ENCODE measurements around the gene WBP11.

Gene WBP11

GRCh38 chr12:14824012-14824634 lies 20.8 kb upstream of the WBP11 start:
- DNase-seq (ENCODE audit: low read depth): no peak

DNA sequence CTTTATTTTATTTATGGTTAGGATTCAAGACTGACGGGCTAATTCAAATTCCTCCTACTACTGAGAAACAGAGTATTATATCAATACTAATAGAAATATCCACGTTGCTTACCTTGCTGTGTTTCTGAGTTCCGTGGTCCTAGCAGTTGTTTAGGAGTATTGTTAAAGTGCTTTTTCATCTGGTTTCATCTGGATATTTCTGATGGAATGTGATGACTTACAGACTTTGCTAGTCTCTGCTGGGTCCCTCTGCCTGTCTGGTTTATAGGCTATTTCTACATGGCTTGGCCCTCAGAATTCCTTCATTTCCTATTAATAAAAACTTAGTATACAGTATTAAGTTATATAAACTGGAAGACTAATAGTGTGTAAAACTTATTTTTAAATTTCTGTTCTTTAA lies 10.7 kb upstream of the WBP11 start, which contains the start of gene SMCO3:
TSS of gene SMCO3 (minus strand) at position 169 of the 400 bp plus-strand sequence. CDS start 7,502 bp downstream, outside the sequence.
- no peak for DNase-seq (ENCODE audit: low read depth)

GRCh38 chr12:14811486-14811885 lies 8.2 kb upstream of the WBP11 start:
- no peak for DNase-seq (ENCODE audit: low read depth)

DNA sequence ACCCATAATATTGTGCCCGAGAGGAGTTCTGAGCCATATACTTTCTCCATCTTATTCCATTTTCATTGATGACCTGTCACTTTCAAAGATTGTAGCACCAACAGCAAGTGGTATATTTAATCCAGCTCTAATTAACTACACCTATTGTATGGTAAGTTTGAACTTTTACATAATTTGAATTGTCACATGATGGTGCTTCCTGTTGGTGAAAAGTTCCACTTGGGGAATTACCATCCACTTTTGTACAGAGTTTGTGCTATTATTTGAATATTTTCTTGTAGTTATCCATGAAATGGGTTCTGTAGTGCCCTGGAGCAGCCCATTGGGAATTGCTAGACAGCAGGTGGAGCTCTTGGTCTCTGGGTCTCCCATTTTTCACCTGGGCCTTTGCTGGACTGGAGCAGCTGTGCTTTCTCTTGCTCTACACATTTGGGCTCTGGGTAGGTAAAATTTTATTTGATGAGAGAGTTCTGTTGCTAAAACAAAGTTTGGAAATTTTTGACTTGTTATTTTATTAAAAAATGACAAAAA lies 7.7 kb upstream of the WBP11 start:
- no peak for DNase-seq (ENCODE audit: low read depth)

GRCh38 chr12:14810167-14810952 lies 7.1 kb upstream of the WBP11 start:
- no peak for DNase-seq (ENCODE audit: low read depth)

- no peak for DNase-seq (ENCODE audit: low read depth)
These were observed 517 bp upstream of the WBP11 start for GRCh38 chr12:14803830-14804160.

GRCh38 chr12:14802721-14803010 lies 612 bp downstream of the WBP11 start:
- DNase-seq (ENCODE audit: low read depth): no peak

DNA sequence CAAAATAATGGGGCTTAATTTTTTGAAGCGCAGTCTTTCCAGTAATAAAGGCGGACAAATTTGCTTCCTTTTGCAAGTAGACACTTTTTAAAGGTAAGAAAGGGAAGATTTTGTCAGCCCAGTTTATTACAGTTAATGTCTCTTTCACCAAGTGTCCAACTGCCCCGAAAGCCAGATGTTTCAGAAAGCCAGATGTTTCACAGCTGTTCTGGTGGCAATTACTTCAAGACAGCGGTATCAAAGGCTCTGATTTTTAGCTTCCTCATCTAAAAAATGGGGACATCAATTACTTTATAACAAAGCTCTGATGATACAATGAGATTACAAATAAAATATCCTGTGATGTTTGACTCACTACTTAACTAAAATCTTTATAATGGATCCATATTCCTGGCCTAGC lies 1.0 kb downstream of the WBP11 start:
- DNase-seq (ENCODE audit: low read depth): no peak

GRCh38 chr12:14795028-14795448 lies 8.2 kb downstream of the WBP11 start:
- no peak for DNase-seq (ENCODE audit: low read depth)

DNA sequence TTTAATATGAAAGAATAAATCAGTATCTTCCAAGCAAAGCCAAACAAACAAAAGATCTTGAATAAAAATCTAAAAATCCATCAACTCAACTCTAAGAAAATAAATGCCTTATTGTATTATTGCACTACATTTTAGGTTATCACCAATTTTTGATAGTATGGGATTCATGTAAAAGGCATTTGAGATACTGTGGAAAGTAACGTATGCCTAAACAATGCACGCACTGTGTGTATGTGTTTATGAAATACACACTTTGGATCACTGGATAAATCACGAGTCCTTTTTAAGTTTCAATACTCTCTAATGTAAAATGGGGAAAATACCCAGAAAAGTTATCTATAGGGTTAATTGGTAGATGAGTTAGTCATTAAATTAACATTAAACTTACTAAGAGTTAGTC lies 17.7 kb downstream of the WBP11 start:
- no peak for DNase-seq (ENCODE audit: low read depth)

DNA sequence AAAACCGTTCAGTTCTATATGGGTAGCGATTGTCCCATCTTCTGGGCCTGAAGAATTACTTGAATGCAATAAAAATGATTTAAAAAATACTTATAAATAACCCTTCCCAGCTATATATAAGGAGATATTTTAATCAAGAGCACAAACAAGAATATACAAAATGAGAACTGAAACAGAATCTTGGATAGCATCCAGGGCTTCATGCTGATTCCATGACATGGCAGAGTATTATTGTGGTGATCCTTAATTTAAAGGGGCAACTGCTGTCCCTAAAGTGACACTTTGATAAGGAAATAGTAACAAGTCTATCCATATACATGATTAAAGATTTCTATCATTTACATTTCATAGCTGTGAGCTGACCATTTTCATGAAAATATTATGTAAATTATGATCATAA lies 18.8 kb downstream of the WBP11 start:
- no peak for DNase-seq (ENCODE audit: low read depth)

DNA sequence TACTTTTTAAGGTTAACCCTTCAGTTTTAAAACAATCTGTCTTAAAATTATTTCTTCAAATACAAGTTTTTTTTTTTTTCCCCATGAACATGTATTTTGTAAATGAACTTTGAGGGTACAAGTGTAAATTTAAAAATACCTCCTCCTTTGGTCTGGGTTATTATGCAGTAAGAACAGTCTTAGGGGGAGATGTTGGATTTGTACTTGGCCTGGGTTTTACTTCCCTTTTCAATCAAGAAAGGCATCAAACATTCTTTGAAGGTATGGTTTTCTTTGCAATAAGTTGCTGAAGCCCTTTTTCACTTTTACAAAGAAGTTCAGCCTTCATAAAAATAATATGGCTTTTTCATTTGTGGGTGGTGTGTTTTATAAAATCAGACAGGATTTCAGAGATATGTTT lies 20.5 kb downstream of the WBP11 start:
- no peak for DNase-seq (ENCODE audit: low read depth)

- DNase-seq (ENCODE audit: low read depth): no peak
These were observed 21.7 kb downstream of the WBP11 start for GRCh38 chr12:14781563-14781962.

- no peak for DNase-seq (ENCODE audit: low read depth)
These were observed 22.4 kb downstream of the WBP11 start for GRCh38 chr12:14780859-14781258.

DNA sequence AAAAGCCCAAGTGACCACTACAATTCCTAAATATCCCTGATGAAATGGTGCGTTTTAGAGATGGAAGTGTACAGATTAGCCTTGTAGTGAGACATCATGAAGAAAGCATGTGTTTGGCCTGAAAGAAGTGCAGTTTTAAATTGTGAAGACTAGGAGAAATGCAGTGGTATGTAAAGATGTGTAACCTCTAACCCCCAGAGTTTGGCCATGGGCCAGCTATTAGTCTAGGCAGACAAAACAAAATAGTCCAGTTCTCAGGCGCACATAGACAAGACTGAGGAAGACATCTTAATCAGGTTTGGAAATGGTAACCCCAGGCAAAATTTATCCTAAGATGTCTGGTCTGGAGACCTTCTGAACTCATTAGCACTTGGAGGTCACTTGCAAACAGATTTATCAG lies 23.4 kb downstream of the WBP11 start:
- DNase-seq (ENCODE audit: low read depth): no peak

DNA sequence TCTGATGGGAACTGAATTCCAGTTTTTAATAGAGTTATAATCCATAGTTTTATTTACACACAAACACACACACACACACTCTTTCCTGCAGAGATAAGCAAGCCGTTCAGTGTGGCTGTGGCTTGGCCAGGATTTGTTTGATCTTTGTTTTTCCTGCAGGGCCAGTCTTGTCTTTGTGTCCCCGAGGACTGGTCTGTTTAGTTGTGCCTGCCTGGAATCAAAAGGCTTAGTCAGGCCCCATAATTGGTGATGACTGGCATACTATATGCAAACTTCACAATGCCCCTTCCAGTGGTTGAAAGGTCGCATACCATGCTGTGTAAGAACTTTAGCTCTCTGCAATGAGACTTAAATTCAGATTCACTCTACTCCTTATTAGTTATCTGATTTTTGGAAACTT lies 26.0 kb downstream of the WBP11 start:
- no peak for DNase-seq (ENCODE audit: low read depth)

DNA sequence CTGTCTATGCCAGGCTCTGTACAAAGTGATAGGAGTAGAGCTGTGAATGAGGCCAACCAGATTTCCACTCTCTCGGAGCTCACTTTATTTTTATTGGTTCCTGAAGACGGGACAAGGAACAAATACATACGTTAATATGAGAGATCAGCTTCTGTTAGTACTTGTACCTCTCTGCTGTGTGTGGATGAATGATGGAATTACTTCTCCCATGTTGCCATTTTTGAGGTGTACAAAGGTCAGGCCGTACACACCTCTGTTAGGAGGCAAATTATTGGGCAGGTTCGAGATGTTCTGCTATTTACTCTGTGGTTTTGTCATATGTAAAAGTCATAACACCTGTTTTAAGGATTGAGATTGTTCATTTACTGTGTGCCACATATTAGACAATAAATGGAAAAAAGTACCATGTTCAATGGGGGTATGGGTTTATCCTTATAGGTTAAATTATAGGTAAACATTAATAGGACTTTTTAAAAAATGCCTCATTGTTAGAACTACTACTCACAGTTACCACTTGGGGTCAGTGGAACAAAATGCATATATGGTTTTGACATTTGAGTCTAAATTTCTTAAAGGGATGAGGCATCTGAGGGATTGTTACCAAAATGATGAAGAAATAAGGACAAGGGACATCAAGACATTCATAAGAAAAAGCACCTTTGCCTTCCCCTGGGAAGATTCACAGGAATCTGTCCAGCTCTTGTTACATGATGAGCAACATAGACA lies 26.9 kb downstream of the WBP11 start:
- no peak for DNase-seq (ENCODE audit: low read depth)

DNA sequence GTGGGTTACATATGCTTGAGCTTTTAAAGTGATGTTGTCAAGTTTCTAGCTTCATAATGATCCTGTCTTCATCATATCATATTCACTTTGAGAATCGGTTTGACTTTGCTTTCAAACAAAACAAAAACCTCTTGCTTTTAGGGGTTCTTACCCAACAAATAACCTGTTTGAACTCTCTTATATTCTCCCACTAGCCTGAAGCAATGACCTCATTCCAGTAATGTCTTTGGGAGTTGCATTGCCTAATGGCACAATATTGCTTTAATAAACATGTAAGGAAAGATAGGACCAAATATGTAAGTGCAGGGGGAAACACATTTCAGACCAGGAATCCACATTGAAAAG lies 27.7 kb downstream of the WBP11 start:
- DNase-seq (ENCODE audit: low read depth): no peak

GRCh38 chr12:14774906-14775635 lies 28.2 kb downstream of the WBP11 start:
- peak; percentile 53 for DNase-seq (ENCODE audit: low read depth)

- DNase-seq (ENCODE audit: low read depth): peak; percentile 96
These were observed 29.0 kb downstream of the WBP11 start for GRCh38 chr12:14774074-14774905.

DNA sequence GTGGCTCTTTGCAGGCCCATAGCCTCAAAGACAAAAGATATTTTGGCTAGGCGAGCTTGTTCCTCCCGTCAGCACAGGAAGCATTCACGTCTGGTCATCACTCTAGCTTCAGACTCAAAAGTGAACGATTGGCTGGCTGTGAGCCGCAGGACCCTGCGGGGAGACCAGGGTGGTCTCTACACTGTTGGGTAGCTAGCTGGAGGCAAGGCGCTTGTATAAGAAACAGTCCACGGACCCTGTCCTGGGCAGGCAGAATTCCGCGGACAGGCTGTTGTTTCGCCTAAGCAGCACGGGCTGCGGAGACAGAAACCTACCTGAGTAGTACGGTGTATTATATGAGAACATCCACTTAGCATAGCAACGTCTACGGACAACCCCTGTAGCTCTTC lies 29.6 kb downstream of the WBP11 start:
- no peak for DNase-seq (ENCODE audit: low read depth)

DNA sequence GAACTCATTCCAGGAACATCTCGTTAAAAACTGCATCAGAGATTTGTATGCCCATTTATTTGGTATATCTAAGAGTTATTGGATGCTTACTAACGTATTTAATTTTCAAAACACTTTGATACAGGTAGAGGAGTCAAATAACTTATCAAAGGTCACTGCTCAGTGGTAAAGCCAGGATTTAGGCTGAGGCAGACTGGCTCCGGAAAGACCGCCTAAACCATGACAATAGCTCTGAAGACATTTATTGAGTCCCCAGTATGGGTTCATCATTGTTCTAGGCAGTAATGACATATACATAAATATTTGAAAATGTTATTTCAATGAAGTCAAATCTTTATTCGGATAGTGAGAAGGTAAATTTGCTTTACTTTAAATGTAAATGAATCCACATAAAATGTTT lies 30.3 kb downstream of the WBP11 start:
- no peak for DNase-seq (ENCODE audit: low read depth)
